GM12874 (cell line): ENCODE data around the gene RAB3IP.

Source experiments
- TF ChIP-seq, protein P1 (sequence below): IDR thresholded peaks from 2 replicates; pipeline ENCODE4 v1.5.1; 2011; ENCODE audit warnings: low read depth, mild to moderate bottlenecking, control low read depth, low read length, moderate library complexity; ENCODE audit not compliant: insufficient read depth

The RAB3IP gene

DNA sequence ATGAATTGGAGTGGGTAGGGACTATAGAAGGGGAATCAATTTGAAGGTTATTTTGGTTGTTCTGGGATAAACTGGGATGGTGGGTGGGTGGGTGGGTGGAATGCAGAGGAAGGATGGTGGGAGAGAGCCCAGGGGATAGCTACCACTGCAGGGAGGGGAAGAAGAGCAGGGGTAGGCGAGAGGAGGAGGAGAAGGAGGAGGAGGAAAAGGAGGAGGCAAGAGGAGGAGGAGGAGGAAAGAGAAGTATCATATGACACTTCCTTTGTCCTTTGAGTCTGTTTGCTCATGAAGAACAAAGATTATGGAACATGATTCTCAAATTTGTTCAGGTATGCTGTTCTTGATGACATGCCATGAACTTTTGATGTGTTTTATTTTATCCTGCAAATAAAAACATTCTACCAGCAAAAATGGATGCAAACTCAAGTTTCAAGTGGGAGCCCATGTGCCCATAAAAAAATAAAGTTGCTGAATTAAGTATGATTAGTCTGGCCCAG is 35.5 kb upstream of the RAB3IP start:
- TF ChIP-seq, protein P1, sequence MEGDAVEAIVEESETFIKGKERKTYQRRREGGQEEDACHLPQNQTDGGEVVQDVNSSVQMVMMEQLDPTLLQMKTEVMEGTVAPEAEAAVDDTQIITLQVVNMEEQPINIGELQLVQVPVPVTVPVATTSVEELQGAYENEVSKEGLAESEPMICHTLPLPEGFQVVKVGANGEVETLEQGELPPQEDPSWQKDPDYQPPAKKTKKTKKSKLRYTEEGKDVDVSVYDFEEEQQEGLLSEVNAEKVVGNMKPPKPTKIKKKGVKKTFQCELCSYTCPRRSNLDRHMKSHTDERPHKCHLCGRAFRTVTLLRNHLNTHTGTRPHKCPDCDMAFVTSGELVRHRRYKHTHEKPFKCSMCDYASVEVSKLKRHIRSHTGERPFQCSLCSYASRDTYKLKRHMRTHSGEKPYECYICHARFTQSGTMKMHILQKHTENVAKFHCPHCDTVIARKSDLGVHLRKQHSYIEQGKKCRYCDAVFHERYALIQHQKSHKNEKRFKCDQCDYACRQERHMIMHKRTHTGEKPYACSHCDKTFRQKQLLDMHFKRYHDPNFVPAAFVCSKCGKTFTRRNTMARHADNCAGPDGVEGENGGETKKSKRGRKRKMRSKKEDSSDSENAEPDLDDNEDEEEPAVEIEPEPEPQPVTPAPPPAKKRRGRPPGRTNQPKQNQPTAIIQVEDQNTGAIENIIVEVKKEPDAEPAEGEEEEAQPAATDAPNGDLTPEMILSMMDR = no peak

GRCh38 chr12:69704357-69704756 is 34.3 kb upstream of the RAB3IP start:
- TF ChIP-seq, protein P1 = no peak

DNA sequence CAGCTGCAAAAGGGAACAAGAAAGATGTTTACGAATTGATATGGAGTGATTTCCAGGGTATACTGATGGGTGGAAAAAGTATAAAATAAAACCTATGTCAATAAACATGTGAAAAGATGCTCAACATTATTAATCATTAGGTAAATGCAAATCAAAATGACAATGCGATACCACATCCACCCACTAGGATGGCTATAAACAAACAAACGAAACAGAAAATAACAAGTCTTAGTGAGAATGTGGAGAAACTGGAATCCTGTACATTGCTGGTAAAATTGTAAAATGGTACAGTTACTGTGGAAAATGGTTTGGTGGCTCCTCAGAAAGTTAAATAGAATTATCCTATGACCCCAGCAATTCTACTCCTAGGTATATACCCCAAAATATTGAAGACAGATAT is 30.0 kb upstream of the RAB3IP start:
- TF ChIP-seq, protein P1 = no peak

GRCh38 chr12:69712826-69713225 is 25.8 kb upstream of the RAB3IP start:
- TF ChIP-seq, protein P1 = no peak

DNA sequence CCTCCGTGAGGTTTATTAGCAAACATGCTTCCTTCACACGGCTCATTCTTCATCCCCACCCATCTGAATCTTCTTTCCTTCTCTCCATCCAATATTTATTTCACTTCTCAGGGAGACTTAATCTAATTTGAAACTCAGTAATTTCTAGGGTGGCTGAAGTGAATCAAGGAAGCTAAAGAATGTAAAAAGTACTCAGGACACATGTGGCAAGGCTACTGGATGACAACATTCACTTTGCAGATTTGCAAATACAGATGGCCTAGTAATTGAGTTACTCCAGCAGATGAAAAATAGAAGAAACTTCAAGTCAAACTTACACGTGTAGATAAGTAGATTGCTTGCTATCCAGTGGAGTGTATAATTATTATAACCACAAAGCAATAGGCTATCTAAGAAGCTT is 24.1 kb upstream of the RAB3IP start:
- TF ChIP-seq, protein P1 = no peak

GRCh38 chr12:69719336-69720316 is 19.0 kb upstream of the RAB3IP start:
- TF ChIP-seq, protein P1 = no peak

DNA sequence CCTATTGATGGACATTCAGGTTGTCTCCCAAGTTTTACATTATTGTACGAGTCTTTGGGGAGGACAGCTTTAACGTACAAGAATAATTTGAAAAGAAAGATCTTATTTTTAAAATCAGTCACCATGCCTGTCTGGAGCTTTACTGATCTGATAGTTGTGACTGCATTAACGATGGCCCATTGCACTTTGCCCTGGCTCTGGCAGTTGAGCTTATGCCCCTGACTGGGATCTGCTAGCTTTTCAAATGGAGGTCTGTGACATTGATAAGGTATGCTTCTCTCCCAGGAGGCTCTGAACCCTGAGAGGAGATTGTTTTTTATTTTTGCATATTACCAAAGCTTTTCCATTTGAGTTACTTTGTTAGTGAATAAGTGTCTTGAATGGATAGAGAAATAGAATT is 17.9 kb upstream of the RAB3IP start:
- TF ChIP-seq, protein P1 = no peak
